ENCODE data around the gene KRT82.

DNA sequence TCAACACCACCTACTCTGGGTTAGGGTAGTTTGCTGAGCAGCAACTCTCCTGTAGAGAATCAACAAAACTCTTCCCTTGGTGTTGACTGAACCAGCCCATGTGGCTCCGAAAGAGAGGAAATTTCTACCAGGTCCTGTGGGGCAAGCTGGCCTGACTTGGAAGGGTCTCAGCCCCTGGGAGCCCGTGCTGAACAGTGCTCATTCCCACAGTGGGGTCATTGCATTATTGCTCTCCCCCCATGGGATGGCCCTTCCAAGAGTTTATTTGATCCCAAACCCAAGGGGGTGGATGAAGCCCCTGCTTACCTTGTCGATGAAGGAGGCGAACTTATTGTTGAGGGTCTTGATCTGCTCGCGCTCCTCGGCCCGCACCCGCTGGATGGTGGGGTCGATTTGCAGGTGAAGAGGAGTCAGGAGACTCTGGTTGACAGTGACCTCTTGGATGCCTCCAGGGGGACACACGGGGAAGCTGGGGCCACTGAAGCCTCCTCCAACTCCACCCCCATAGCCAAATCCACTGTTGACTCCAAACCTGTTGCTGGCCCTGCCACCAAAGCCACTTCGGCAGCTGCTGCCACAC is 27.5 kb upstream of the KRT82 start:
- TF ChIP-seq, protein P1, sequence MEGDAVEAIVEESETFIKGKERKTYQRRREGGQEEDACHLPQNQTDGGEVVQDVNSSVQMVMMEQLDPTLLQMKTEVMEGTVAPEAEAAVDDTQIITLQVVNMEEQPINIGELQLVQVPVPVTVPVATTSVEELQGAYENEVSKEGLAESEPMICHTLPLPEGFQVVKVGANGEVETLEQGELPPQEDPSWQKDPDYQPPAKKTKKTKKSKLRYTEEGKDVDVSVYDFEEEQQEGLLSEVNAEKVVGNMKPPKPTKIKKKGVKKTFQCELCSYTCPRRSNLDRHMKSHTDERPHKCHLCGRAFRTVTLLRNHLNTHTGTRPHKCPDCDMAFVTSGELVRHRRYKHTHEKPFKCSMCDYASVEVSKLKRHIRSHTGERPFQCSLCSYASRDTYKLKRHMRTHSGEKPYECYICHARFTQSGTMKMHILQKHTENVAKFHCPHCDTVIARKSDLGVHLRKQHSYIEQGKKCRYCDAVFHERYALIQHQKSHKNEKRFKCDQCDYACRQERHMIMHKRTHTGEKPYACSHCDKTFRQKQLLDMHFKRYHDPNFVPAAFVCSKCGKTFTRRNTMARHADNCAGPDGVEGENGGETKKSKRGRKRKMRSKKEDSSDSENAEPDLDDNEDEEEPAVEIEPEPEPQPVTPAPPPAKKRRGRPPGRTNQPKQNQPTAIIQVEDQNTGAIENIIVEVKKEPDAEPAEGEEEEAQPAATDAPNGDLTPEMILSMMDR (IDR thresholded peaks at IDR 0.05), result no peak
- TF ChIP-seq POLR2A (IDR thresholded peaks at IDR 0.05), result no peak
